HUES6 (cell line): ENCODE data around the gene SMC1B.
"Not testable (repeated sequence)": the region's sequence is repeated elsewhere in the genome, so short reads cannot be mapped to it uniquely, and the experiment has no call there.

Experiments used
- H3K27ac ChIP-seq: 2 replicates; pipeline ENCODE4 v1.7.0; 2013; ENCODE audit warnings: low read depth, mild to moderate bottlenecking, low read length, inconsistent platforms
- H3K27me3 ChIP-seq: 2 replicates; pipeline ENCODE4 v1.6.1; 2013; ENCODE audit warnings: low read length; ENCODE audit not compliant: control insufficient read depth, insufficient read depth
- H3K36me3 ChIP-seq: 2 replicates; pipeline ENCODE4 v1.6.1; 2013; ENCODE audit warnings: low read length; ENCODE audit not compliant: control insufficient read depth, insufficient read depth
- H3K4me1 ChIP-seq: 2 replicates; pipeline ENCODE4 v1.6.1; 2013; ENCODE audit warnings: low read length; ENCODE audit not compliant: control insufficient read depth, insufficient read depth
- H3K4me3 ChIP-seq: 2 replicates; pipeline ENCODE4 v1.5.1; 2013; ENCODE audit warnings: low read depth, low read length
- H3K9ac ChIP-seq: one replicate; pipeline ENCODE4 v1.6.1; 2013; ENCODE audit warnings: mild to moderate bottlenecking, low read length
- H3K9me3 ChIP-seq: 2 replicates; pipeline ENCODE4 v1.6.1; 2013; ENCODE audit warnings: low read depth, low read length; ENCODE audit not compliant: control insufficient read depth, insufficient read depth

The SMC1B gene

GRCh38 chr22:45444168-45444567, 30.8 kb upstream of the SMC1B start:
- H3K9me3 ChIP-seq: no peaks in the 10 kb centered on the region
- no peak overlapping the region for H3K4me3 ChIP-seq
- H3K27me3 ChIP-seq: no peaks in the 10 kb centered on the region
- peaks cover 3% of the 10 kb centered on the region; the same call in 1 of the 2 replicates for H3K4me1 ChIP-seq
- no peak overlapping the region for H3K27ac ChIP-seq
- H3K36me3 ChIP-seq: no peaks in the 10 kb centered on the region
- H3K9ac ChIP-seq: no peak overlapping the region

GRCh38 chr22:45442116-45442515, 28.7 kb upstream of the SMC1B start:
- Histone ChIP-seq H3K9me3 (no peaks in the 10 kb centered on the region), H3K9ac (no peak overlapping the region), H3K4me1 (peaks cover 3% of the 10 kb centered on the region; the same call in 1 of the 2 replicates), H3K27me3 (no peaks in the 10 kb centered on the region), H3K27ac (no peak overlapping the region), H3K36me3 (no peaks in the 10 kb centered on the region), H3K4me3 (no peak overlapping the region)

- Histone ChIP-seq H3K36me3 (no peaks in the 10 kb centered on the region), H3K27ac (no peak overlapping the region), H3K27me3 (no peaks in the 10 kb centered on the region), H3K4me1 (peaks cover 3% of the 10 kb centered on the region; the same call in 1 of the 2 replicates), H3K9ac (no peak overlapping the region), H3K4me3 (no peak overlapping the region), H3K9me3 (0 out of 2 replicates have a peak, but pooled peaks cover 2% of the 10 kb centered on the region)
Observed at GRCh38 chr22:45441138-45441537, 27.7 kb upstream of the SMC1B start.

- H3K27ac ChIP-seq, H3K9ac ChIP-seq, H3K9me3 ChIP-seq, H3K36me3 ChIP-seq, H3K4me1 ChIP-seq, H3K4me3 ChIP-seq, H3K27me3 ChIP-seq: not testable (repeated sequence)
Observed at GRCh38 chr22:45440688-45441087, 27.3 kb upstream of the SMC1B start.

- H3K4me1 ChIP-seq: peaks cover 9% of the 10 kb centered on the region
- no peak overlapping the region for H3K9ac ChIP-seq
- no peak overlapping the region for H3K4me3 ChIP-seq
- H3K27me3 ChIP-seq: no peaks in the 10 kb centered on the region
- H3K27ac ChIP-seq: no peak overlapping the region
- 0 out of 2 replicates have a peak, but pooled peaks cover 2% of the 10 kb centered on the region for H3K9me3 ChIP-seq
- no peaks in the 10 kb centered on the region for H3K36me3 ChIP-seq
Observed at GRCh38 chr22:45438336-45438735, 24.9 kb upstream of the SMC1B start.

GRCh38 chr22:45436871-45437517, 23.6 kb upstream of the SMC1B start:
- not testable (repeated sequence) for H3K27ac ChIP-seq, H3K9ac ChIP-seq, H3K4me3 ChIP-seq, H3K9me3 ChIP-seq, H3K36me3 ChIP-seq, H3K27me3 ChIP-seq, H3K4me1 ChIP-seq

- peaks cover 9% of the 10 kb centered on the region for H3K4me1 ChIP-seq
- H3K9me3 ChIP-seq: 0 out of 2 replicates have a peak, but pooled peaks cover 2% of the 10 kb centered on the region
- H3K36me3 ChIP-seq: no peaks in the 10 kb centered on the region
- no peak overlapping the region for H3K4me3 ChIP-seq
- no peak overlapping the region for H3K27ac ChIP-seq
- no peak overlapping the region for H3K9ac ChIP-seq
- H3K27me3 ChIP-seq: no peaks in the 10 kb centered on the region
Observed at GRCh38 chr22:45435544-45436139, 22.2 kb upstream of the SMC1B start.

- H3K9me3 ChIP-seq: 0 out of 2 replicates have a peak, but pooled peaks cover 2% of the 10 kb centered on the region
- H3K4me3 ChIP-seq: no peak overlapping the region
- H3K4me1 ChIP-seq: peaks cover 9% of the 10 kb centered on the region
- H3K27me3 ChIP-seq: no peaks in the 10 kb centered on the region
- no peaks in the 10 kb centered on the region for H3K36me3 ChIP-seq
- no peak overlapping the region for H3K9ac ChIP-seq
- H3K27ac ChIP-seq: no peak overlapping the region
Observed at GRCh38 chr22:45434981-45435380, 21.6 kb upstream of the SMC1B start.

GRCh38 chr22:45430871-45431270, 17.5 kb upstream of the SMC1B start:
- Histone ChIP-seq H3K27me3 (no peaks in the 10 kb centered on the region), H3K36me3 (no peaks in the 10 kb centered on the region), H3K4me1 (peaks cover 9% of the 10 kb centered on the region), H3K4me3 (no peak overlapping the region), H3K9me3 (peaks cover 3% of the 10 kb centered on the region; the same call in 1 of the 2 replicates), H3K27ac (no peak overlapping the region), H3K9ac (no peak overlapping the region)

- H3K27ac ChIP-seq: no peak overlapping the region
- H3K4me3 ChIP-seq: no peak overlapping the region
- peaks cover 3% of the 10 kb centered on the region; the same call in 1 of the 2 replicates for H3K9me3 ChIP-seq
- no peak overlapping the region for H3K9ac ChIP-seq
- no peaks in the 10 kb centered on the region for H3K27me3 ChIP-seq
- no peaks in the 10 kb centered on the region for H3K36me3 ChIP-seq
- peaks cover 4% of the 10 kb centered on the region for H3K4me1 ChIP-seq
Observed at GRCh38 chr22:45429981-45430775, 16.8 kb upstream of the SMC1B start.

GRCh38 chr22:45429424-45429823, 16.0 kb upstream of the SMC1B start:
- Histone ChIP-seq H3K36me3 (no peaks in the 10 kb centered on the region), H3K4me1 (peaks cover under 1% of the 10 kb centered on the region; the same call in 1 of the 2 replicates), H3K9ac (no peak overlapping the region), H3K9me3 (peaks cover 3% of the 10 kb centered on the region; the same call in 1 of the 2 replicates), H3K4me3 (no peak overlapping the region), H3K27ac (no peak overlapping the region), H3K27me3 (no peaks in the 10 kb centered on the region)
